Brain microvascular endothelial cell (primary cell): Measurements from ENCODE around the gene C5orf47.

Experiments
- DNase-seq: peaks from one replicate; pipeline ENCODE4 v3.0.0-alpha.2; 2020
- H3K27ac ChIP-seq: fragments of 250-450 bp; sonication (Bioruptor Pico); 2 replicates; pipeline ENCODE4 v1.5.1; 2020; ENCODE audit warnings: mild to moderate bottlenecking, moderate library complexity
- H3K27me3 ChIP-seq: fragments of 250-450 bp; sonication (Bioruptor Pico); replicated peaks from 2 replicates; pipeline ENCODE4 v1.5.1; 2020; ENCODE audit warnings: mild to moderate bottlenecking
- H3K36me3 ChIP-seq: fragments of 250-450 bp; sonication (Bioruptor Pico); replicated peaks from 2 replicates; pipeline ENCODE4 v1.5.1; 2020; ENCODE audit warnings: mild to moderate bottlenecking
- H3K4me3 ChIP-seq: 2 replicates; pipeline ENCODE4 v1.5.1; 2011; ENCODE audit warnings: low read depth, mild to moderate bottlenecking, control low read depth, low read length, moderate library complexity
- in situ Hi-C: cut with HindIII; loops from 2 replicates; pipeline ENCODE4 v1.10.0; 2017; ENCODE audit warnings: low sequenced_read_pairs, low pct_ligation_motif_present
- TF ChIP-seq, protein P1 (sequence below): IDR thresholded peaks from 2 replicates; pipeline ENCODE4 v1.5.1; 2011; ENCODE audit warnings: low read depth, mild to moderate bottlenecking, moderate library complexity, low read length, control low read depth, inconsistent platforms; ENCODE audit errors: missing control alignments

The C5orf47 gene

DNA sequence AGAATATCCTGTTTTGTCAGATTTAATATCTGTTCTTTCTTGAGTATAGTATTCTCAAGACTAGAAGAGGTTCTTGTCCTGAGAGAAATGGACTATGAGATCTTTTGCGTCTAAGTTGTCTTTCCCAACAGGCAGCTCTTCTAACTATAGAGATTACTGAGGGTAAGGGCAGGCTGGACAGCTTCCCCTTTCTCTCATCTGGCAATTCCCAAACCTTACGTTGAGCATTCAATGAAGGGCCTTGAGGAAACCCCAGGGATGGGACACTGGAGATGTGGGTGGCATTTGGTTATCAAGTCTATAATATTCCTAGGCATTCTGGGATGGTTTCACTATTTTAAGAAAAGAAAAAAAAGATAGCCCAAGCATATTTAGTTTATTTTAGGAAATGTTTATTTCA lies 28.0 kb upstream of the C5orf47 start:
- no peak for DNase-seq
- in situ Hi-C loops: no loop called here
- Histone ChIP-seq H3K27me3 (no peaks in the 10 kb centered on the region), H3K27ac (no peak overlapping the region), H3K4me3 (no peak overlapping the region), H3K36me3 (peaks cover 7% of the 10 kb centered on the region)
- TF ChIP-seq, protein P1, sequence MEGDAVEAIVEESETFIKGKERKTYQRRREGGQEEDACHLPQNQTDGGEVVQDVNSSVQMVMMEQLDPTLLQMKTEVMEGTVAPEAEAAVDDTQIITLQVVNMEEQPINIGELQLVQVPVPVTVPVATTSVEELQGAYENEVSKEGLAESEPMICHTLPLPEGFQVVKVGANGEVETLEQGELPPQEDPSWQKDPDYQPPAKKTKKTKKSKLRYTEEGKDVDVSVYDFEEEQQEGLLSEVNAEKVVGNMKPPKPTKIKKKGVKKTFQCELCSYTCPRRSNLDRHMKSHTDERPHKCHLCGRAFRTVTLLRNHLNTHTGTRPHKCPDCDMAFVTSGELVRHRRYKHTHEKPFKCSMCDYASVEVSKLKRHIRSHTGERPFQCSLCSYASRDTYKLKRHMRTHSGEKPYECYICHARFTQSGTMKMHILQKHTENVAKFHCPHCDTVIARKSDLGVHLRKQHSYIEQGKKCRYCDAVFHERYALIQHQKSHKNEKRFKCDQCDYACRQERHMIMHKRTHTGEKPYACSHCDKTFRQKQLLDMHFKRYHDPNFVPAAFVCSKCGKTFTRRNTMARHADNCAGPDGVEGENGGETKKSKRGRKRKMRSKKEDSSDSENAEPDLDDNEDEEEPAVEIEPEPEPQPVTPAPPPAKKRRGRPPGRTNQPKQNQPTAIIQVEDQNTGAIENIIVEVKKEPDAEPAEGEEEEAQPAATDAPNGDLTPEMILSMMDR: no peak

DNA sequence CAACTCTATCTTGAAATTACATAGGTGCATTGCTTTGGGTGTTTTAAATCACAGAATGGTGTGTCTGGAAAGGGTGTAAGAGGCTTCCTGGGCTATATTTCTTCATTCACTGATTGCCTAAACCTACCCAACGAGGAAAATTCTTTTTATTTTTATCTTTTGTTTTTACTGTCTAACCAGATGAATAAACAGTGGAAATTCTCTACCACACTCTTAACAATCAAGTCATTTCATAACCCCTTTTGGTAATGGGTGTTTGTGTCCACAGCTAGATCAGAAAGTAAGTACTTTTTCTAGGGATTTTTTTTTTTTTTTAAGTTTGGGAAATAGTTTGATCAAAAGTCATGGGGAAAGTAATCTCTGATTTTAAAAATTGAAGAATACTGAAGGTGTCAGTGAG lies 27.6 kb upstream of the C5orf47 start:
- in situ Hi-C loops: no loop called here

DNA sequence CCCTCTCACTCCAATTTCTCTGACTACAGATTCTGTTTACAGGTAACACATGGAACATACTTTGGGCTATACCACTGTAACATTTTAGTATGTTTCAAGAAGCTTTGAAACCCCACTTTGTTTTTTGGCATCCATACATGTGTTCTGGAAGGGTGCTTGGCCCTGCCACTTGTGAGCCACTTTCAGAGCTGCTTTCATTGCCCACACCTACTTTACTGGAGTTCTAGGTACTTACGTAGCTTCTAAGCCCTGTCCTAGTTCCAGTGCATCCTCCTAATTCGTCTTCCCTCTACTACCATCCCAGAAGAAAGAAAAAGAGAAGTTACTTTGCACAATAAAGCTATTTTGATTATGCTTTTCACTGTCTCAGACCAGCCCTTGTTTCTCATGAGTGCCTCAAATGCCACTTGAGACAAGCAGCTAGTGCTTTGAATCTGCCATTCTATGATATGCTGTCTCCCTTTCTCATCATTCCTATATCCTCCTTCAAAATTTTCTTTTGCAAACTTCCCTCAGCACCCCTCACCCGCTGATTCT lies 26.5 kb upstream of the C5orf47 start:
- in situ Hi-C loops: no loop called here
- no peak overlapping the region for H3K27ac ChIP-seq
- no peaks in the 10 kb centered on the region for H3K27me3 ChIP-seq
- TF ChIP-seq, protein P1: no peak
- no peak overlapping the region for H3K4me3 ChIP-seq
- H3K36me3 ChIP-seq: peaks cover 6% of the 10 kb centered on the region
- no peak for DNase-seq

More for the DNA sequence above, 27.6 kb upstream of the C5orf47 start:
- H3K27me3 ChIP-seq: no peaks in the 10 kb centered on the region
- no peak overlapping the region for H3K27ac ChIP-seq
- H3K4me3 ChIP-seq: no peak overlapping the region
- peaks cover 6% of the 10 kb centered on the region for H3K36me3 ChIP-seq
- TF ChIP-seq, protein P1: no peak
- no peak for DNase-seq

DNA sequence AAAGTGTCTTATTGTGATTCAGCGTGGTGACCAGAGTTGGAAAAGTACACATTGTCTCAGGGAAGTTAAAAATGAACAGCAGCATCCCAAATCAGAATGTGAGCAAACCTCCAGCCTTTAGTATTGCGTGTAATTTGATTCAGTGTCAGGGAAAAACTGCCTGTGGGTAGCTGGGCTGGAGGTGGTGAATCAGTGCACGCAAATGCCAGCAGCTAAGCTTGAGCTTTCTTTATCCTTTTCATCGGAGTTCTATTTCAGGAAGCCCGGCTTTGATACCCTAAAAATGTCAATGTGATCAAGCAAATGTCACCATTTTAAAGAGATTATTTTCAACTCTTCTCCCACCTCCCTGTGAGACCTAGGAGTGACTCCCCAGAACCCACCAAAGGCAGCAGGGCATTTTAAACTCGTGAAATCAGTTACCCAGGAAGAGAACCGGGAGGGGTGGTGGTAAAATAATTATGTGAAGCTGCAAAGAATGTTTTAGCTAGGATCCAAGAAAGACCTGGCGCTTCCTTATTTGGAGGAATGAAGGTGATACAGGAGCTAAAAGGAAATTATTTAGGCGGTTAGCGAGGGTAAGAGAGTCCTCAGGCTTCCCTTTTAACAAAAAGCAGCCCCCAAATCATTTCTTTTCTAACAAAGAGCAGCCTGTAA lies 25.7 kb upstream of the C5orf47 start:
- Histone ChIP-seq H3K36me3 (no peaks in the 10 kb centered on the region), H3K4me3 (peak overlapping the region; percentile 29), H3K27ac (no peak overlapping the region), H3K27me3 (no peaks in the 10 kb centered on the region)
- TF ChIP-seq, protein P1: no peak
- in situ Hi-C loops: no loop called here
- DNase-seq: peak; percentile 42

DNA sequence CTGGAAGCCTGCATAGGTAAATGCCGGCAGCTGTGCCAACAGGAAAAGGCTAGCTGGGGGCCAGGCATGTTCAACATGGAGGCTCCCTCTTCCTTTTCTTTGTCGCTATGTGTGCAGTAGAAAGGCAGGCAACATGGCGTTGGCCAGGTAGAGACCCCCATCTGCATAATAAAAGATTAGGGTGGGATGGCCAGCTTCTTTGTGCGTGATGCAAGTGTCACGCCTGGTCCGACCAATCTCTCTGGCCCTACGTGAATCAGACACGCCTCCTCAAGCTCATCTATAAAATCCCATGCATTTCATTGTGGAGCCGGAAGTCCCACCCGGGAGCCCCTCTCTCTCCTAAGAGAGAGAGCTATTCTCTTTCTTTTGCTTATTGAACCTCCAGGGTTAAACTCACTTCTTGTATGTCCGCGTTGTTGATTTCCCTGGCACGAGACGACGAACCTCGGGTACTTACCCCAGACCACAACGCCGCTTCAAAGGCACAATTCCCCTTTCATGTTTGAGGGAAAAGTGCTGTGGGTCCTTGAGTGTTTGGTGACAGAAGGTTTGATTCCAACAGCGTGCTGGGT lies 25.0 kb upstream of the C5orf47 start:
- H3K27ac ChIP-seq: no peak overlapping the region
- peak overlapping the region; percentile 35 for H3K4me3 ChIP-seq
- TF ChIP-seq, protein P1: no peak
- in situ Hi-C loops: no loop called here
- no peaks in the 10 kb centered on the region for H3K27me3 ChIP-seq
- DNase-seq: no peak
- no peaks in the 10 kb centered on the region for H3K36me3 ChIP-seq
